H1 (cell line): ENCODE results near the gene ERMARD. TPM values are rescaled to one million over a fixed set of nuclear protein-coding genes. Genes with fewer than 3 reads are reported as not detected.

Source experiments
- CTBP2 ChIP-seq: IDR thresholded peaks from 2 replicates; pipeline ENCODE4 v1.7.0; 2011; ENCODE audit warnings: borderline replicate concordance, mild to moderate bottlenecking, moderate library complexity, mixed read lengths, low read length; ENCODE audit not compliant: insufficient read depth, insufficient read length
- JUND ChIP-seq: IDR thresholded peaks from 2 replicates; pipeline ENCODE4 v1.6.1; 2011; ENCODE audit warnings: mild to moderate bottlenecking, improper control_type of control experiment, low read length
- RXRA ChIP-seq: IDR thresholded peaks from 2 replicates; pipeline ENCODE4 v1.6.1; 2011; ENCODE audit warnings: low read depth, mild to moderate bottlenecking, low read length, moderate library complexity; ENCODE audit not compliant: insufficient read depth
- TBP ChIP-seq: IDR thresholded peaks from 2 replicates; pipeline ENCODE4 v1.6.1; 2011; ENCODE audit warnings: low read depth, low read length, improper control_type of control experiment
- USF2 ChIP-seq: IDR thresholded peaks from 2 replicates; pipeline ENCODE4 v1.6.1; 2011; ENCODE audit warnings: low read length, improper control_type of control experiment
- polyA plus RNA-seq, 7 experiments: library from polyadenylated mRNA; depleted of rRNA in 3 of 7; stranded (reverse) in 5 of 7; unstranded in 2 of 7; fragments of >200 nt in 5 of 7; fragments of 200-250 nt in 2 of 7; gene quantifications; 1 replicate in 5 of 7; 2 replicates in 1 of 7; 4 replicates in 1 of 7; pipeline versions ENCODE4 v1.2.1 to v1.2.3, GENCODE V29; 2011 to 2013; ENCODE audit warnings: missing spikeins in 2 of 7, mixed read lengths in 2 of 7
- total RNA-seq: library from RNA; stranded (reverse); fragmentation: NEBNext Ultra II Directional; extraction: Animal tissue kit (Norgen Biotek cat#: 25700); gene quantifications from 2 replicates; pipeline ENCODE4 v1.2.1, GENCODE V29; 2021

The ERMARD gene
- total and polyA plus RNA-seq, 2 of the 8 experiments (the other 6 are each of a cell fraction or from before 2014, with no cell fraction given): 12.2 to 25.6 TPM

GRCh38 chr6:169824848-169825557 is 73.6 kb downstream of the ERMARD start (continued):
- TF ChIP-seq RXRA (no peak), TBP (no peak), CTBP2 (no peak), JUND (no peak), USF2 (no peak)
